H9 (cell line): ENCODE measurements around the gene COX10. TPM values are rescaled to one million over a fixed set of nuclear protein-coding genes. Genes with fewer than 3 reads are reported as not detected.
A peak's percentile ranks its signal among the peaks of the same experiment; 100 is the strongest.

Experiments
- DNase-seq: peaks from one replicate; pipeline ENCODE4 v3.0.0-alpha.2; 2017
- H2AFZ ChIP-seq: one replicate; pipeline ENCODE4 v1.6.1; 2013; ENCODE audit warnings: mild to moderate bottlenecking, low read length, control low read depth, moderate library complexity
- H2AK5ac ChIP-seq: 2 replicates; pipeline ENCODE4 v1.6.1; 2013; ENCODE audit warnings: low read length, control low read depth, mixed read lengths; ENCODE audit not compliant: insufficient read length
- H2BK120ac ChIP-seq: one replicate; pipeline ENCODE4 v1.6.1; 2013; ENCODE audit warnings: low read depth, mild to moderate bottlenecking, low read length, control low read depth, inconsistent platforms; ENCODE audit not compliant: poor library complexity, severe bottlenecking
- H2BK12ac ChIP-seq: 2 replicates; pipeline ENCODE4 v1.6.1; 2013; ENCODE audit warnings: low read length, control low read depth, mixed read lengths, low read depth; ENCODE audit not compliant: insufficient read length
- H2BK15ac ChIP-seq: 2 replicates; pipeline ENCODE4 v1.6.1; 2013; ENCODE audit warnings: low read depth, low read length, control low read depth
- H2BK20ac ChIP-seq: one replicate; pipeline ENCODE4 v1.6.1; 2013; ENCODE audit warnings: low read depth, mild to moderate bottlenecking, low read length, control low read depth, inconsistent platforms; ENCODE audit not compliant: poor library complexity, severe bottlenecking
- H2BK5ac ChIP-seq: 2 replicates; pipeline ENCODE4 v1.6.1; 2013; ENCODE audit warnings: low read length, control low read depth, mixed read lengths; ENCODE audit not compliant: insufficient read length
- H3K14ac ChIP-seq: 2 replicates; pipeline ENCODE4 v1.6.1; 2013; ENCODE audit warnings: low read length, control low read depth; ENCODE audit not compliant: insufficient read depth
- H3K18ac ChIP-seq: 2 replicates; pipeline ENCODE4 v1.6.1; 2013; ENCODE audit warnings: low read depth, mild to moderate bottlenecking, mixed read lengths, low read length, control low read depth; ENCODE audit not compliant: insufficient read length
- H3K23ac ChIP-seq: 2 replicates; pipeline ENCODE4 v1.6.1; 2013; ENCODE audit warnings: low read length, control low read depth, mixed read lengths, low read depth; ENCODE audit not compliant: insufficient read length
- H3K23me2 ChIP-seq: 2 replicates; pipeline ENCODE4 v1.6.1; 2013; ENCODE audit warnings: low read depth, mild to moderate bottlenecking, mixed read lengths, low read length, control low read depth; ENCODE audit not compliant: insufficient read length, poor library complexity, severe bottlenecking
- H3K27ac ChIP-seq: 2 replicates; pipeline ENCODE4 v1.5.1; 2013; ENCODE audit warnings: low read length, control low read depth, mixed read lengths, low read depth; ENCODE audit not compliant: insufficient read length
- H3K27me3 ChIP-seq: 2 replicates; pipeline ENCODE4 v1.6.1; 2013; ENCODE audit warnings: low read length, control low read depth, inconsistent platforms; ENCODE audit not compliant: insufficient read depth
- H3K4ac ChIP-seq: 2 replicates; pipeline ENCODE4 v1.6.1; 2013; ENCODE audit warnings: low read depth, mild to moderate bottlenecking, control low read depth, inconsistent platforms, low read length, moderate library complexity
- H3K4me1 ChIP-seq: 2 replicates; pipeline ENCODE4 v1.6.1; 2013; ENCODE audit warnings: low read length, control low read depth, inconsistent platforms; ENCODE audit not compliant: insufficient read depth
- H3K4me2 ChIP-seq: 2 replicates; pipeline ENCODE4 v1.6.1; 2013; ENCODE audit warnings: low read length, control low read depth, mixed read lengths; ENCODE audit not compliant: insufficient read length, insufficient read depth
- H3K56ac ChIP-seq: 2 replicates; pipeline ENCODE4 v1.6.1; 2013; ENCODE audit warnings: low read depth, mild to moderate bottlenecking, mixed read lengths, low read length, control low read depth; ENCODE audit not compliant: insufficient read length
- H3K79me1 ChIP-seq: 2 replicates; pipeline ENCODE4 v1.6.1; 2013; ENCODE audit warnings: low read depth, mild to moderate bottlenecking, moderate library complexity, low read length, control low read depth, inconsistent platforms; ENCODE audit not compliant: insufficient read depth, poor library complexity, severe bottlenecking
- H3K79me2 ChIP-seq: 2 replicates; pipeline ENCODE4 v1.6.1; 2013; ENCODE audit warnings: low read length, control low read depth, inconsistent platforms; ENCODE audit not compliant: insufficient read depth
- H3K9ac ChIP-seq: 2 replicates; pipeline ENCODE4 v1.6.1; 2013; ENCODE audit warnings: low read length, control low read depth, mixed read lengths; ENCODE audit not compliant: insufficient read length; ENCODE audit errors: extremely low read depth
- H3K9me3 ChIP-seq: one replicate; pipeline ENCODE4 v1.6.1; 2013; ENCODE audit warnings: low read depth, low read length, inconsistent platforms; ENCODE audit not compliant: control insufficient read depth
- H3T11ph ChIP-seq: one replicate; pipeline ENCODE4 v1.6.1; 2013; ENCODE audit warnings: mild to moderate bottlenecking, low read length, control low read depth, inconsistent platforms
- H4K20me1 ChIP-seq: one replicate; pipeline ENCODE4 v1.6.1; 2013; ENCODE audit not compliant: control insufficient read depth, insufficient read length, insufficient read depth
- H4K5ac ChIP-seq: 2 replicates; pipeline ENCODE4 v1.6.1; 2013; ENCODE audit warnings: low read depth, mild to moderate bottlenecking, mixed read lengths, low read length, control low read depth; ENCODE audit not compliant: insufficient read length
- H4K8ac ChIP-seq: replicated peaks from 2 replicates; pipeline ENCODE4 v1.6.1; 2013; ENCODE audit warnings: low read length, control low read depth, mixed read lengths, low read depth; ENCODE audit not compliant: insufficient read length
- H4K91ac ChIP-seq: 2 replicates; pipeline ENCODE4 v1.6.1; 2013; ENCODE audit warnings: low read depth, mild to moderate bottlenecking, moderate library complexity, mixed read lengths, low read length, control low read depth; ENCODE audit not compliant: insufficient read length
- H3K27ac Mint-ChIP-seq, 3 experiments: 2 replicates in 2 of 3; 3 replicates in 1 of 3; pipeline ENCODE4 v1.8.0; 2020 to 2021; ENCODE audit warnings: mixed read lengths in 3 of 3, mild to moderate bottlenecking in 1 of 3, moderate library complexity in 1 of 3
- H3K27me3 Mint-ChIP-seq: 2 replicates; pipeline ENCODE4 v1.8.0; 2021; ENCODE audit warnings: low read depth, mild to moderate bottlenecking, moderate library complexity, mixed read lengths
- H3K36me3 Mint-ChIP-seq, 3 experiments: 2 replicates in 2 of 3; 3 replicates in 1 of 3; pipeline ENCODE4 v1.8.0; 2020 to 2021; ENCODE audit warnings: low read depth in 3 of 3, mixed read lengths in 3 of 3; ENCODE audit not compliant: insufficient read depth in 1 of 3
- H3K4me1 Mint-ChIP-seq, 2 experiments: 2 replicates each; pipeline ENCODE4 v1.8.0; 2020; ENCODE audit warnings: mixed read lengths in 2 of 2
- H3K4me3 Mint-ChIP-seq, 2 experiments: 2 replicates in 1 of 2; 3 replicates in 1 of 2; pipeline ENCODE4 v1.8.0; 2020 to 2021; ENCODE audit warnings: mild to moderate bottlenecking in 2 of 2, mixed read lengths in 2 of 2, moderate library complexity in 1 of 2
- H3K9me3 Mint-ChIP-seq, 2 experiments: 2 replicates in 1 of 2; 3 replicates in 1 of 2; pipeline ENCODE4 v1.8.0; 2020; ENCODE audit warnings: mild to moderate bottlenecking in 2 of 2, mixed read lengths in 2 of 2, moderate library complexity in 1 of 2
- WGBS: extraction: QIAGEN DNeasy Blood & Tissue Kit; methylation state at CpG from one replicate; pipeline ENCODE4 v1.1.7; 2013; ENCODE audit warnings: missing lambda C conversion rate, low lambda C conversion rate, mixed read lengths; ENCODE audit not compliant: insufficient read length; ENCODE audit errors: extremely low coverage; 5-methylcytosine and 5-hydroxymethylcytosine counted together
- total RNA-seq: library from RNA; stranded (reverse); gene quantifications from 2 replicates; pipeline ENCODE4 v1.2.1, GENCODE V29; 2021
- TF ChIP-seq, protein P1 (sequence below): fragments of 200-600 bp; sonication (generic); conservative IDR thresholded peaks from 3 replicates; pipeline ENCODE4 v1.8.0; 2021; ENCODE audit warnings: antibody characterized with exemption, mild to moderate bottlenecking

COX10 gene
- total RNA-seq, 1 experiment from 2014 or later, result 20.6 TPM

GRCh38 chr17:14068542-14069250, 608 bp upstream of the COX10 start:
- Histone ChIP-seq H3K23me2 (no peaks in the 10 kb centered on the region), H2BK120ac (no peak overlapping the region), H3K27ac (no peak overlapping the region), H2AFZ (no peak overlapping the region), H3K79me1 (peaks cover 10% of the 10 kb centered on the region), H4K91ac (no peak overlapping the region), H2BK20ac (no peak overlapping the region), H3K4me1 (no peaks in the 10 kb centered on the region), H3K79me2 (peaks cover 16% of the 10 kb centered on the region; the same call in 1 of the 2 replicates), H3K27me3 (no peaks in the 10 kb centered on the region), H3K14ac (no peak overlapping the region), H3K56ac (no peak overlapping the region), H4K5ac (no peak overlapping the region), H2BK5ac (no peak overlapping the region), H3K9me3 (no peaks in the 10 kb centered on the region), H3K9ac (peak overlapping the region; percentile 38), H4K8ac (no peak overlapping the region), H3K4me2 (peak overlapping the region; percentile 80), H4K20me1 (no peaks in the 10 kb centered on the region), H3K4ac (no peak overlapping the region), H2BK15ac (no peak overlapping the region), H2AK5ac (no peak overlapping the region), H3K18ac (no peak overlapping the region), H2BK12ac (no peak overlapping the region), H3T11ph (no peak overlapping the region), H3K23ac (no peak overlapping the region)
- peaks cover 20 to 22% (median 20%) of the 10 kb centered on the region in 3 experiments for H3K36me3 Mint-ChIP-seq
- H3K4me3 Mint-ChIP-seq, result peak overlapping the region; percentile 98 to 99
- H3K27me3 Mint-ChIP-seq, result no peaks in the 10 kb centered on the region
- DNase-seq, result no peak
- TF ChIP-seq, protein P1, sequence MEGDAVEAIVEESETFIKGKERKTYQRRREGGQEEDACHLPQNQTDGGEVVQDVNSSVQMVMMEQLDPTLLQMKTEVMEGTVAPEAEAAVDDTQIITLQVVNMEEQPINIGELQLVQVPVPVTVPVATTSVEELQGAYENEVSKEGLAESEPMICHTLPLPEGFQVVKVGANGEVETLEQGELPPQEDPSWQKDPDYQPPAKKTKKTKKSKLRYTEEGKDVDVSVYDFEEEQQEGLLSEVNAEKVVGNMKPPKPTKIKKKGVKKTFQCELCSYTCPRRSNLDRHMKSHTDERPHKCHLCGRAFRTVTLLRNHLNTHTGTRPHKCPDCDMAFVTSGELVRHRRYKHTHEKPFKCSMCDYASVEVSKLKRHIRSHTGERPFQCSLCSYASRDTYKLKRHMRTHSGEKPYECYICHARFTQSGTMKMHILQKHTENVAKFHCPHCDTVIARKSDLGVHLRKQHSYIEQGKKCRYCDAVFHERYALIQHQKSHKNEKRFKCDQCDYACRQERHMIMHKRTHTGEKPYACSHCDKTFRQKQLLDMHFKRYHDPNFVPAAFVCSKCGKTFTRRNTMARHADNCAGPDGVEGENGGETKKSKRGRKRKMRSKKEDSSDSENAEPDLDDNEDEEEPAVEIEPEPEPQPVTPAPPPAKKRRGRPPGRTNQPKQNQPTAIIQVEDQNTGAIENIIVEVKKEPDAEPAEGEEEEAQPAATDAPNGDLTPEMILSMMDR, result no peak
- H3K4me1 Mint-ChIP-seq, result peaks cover 14% of the 10 kb centered on the region in 2 experiments
- H3K27ac Mint-ChIP-seq, result peak overlapping the region in 2 of 3 experiments; percentile 99 to 100; a peak in 3 of 7 replicates
- H3K9me3 Mint-ChIP-seq, result peaks cover 6 to 10% of the 10 kb centered on the region in 2 experiments; a peak in 4 of 5 replicates
- no CpG with 5 or more reads among the region's 25 CpGs for WGBS
